ENCODE results near the gene IFFO2.

- TF ChIP-seq CTCF (IDR thresholded peaks at IDR 0.05; ENCODE audit: insufficient read depth, low read depth, low read length) (no peak), EZH2 (IDR thresholded peaks at IDR 0.05; ENCODE audit: insufficient read depth, low read length) (no peak)
These were observed 5.7 kb upstream of the IFFO2 start for GRCh38 chr1:18962121-18962721.

All from astrocyte (in vitro differentiated cells and primary cell).